Upper lobe of right lung (tissue), 1 donor: ENCODE results near the gene TRPM2. TPM values are rescaled to one million over a fixed set of nuclear protein-coding genes. Genes with fewer than 3 reads are reported as not detected.
A peak's percentile ranks its signal among the peaks of the same experiment; 100 is the strongest.

Experiments used
- ATAC-seq: fragments of 200-7000 bp; cut with Tn5 transposase; one replicate; pipeline ENCODE4 v1.9.1; 2020; ENCODE audit warnings: mild to moderate bottlenecking, moderate library complexity
- DNase-seq: peaks from one replicate; pipeline ENCODE4 v3.0.0-alpha.2; 2020
- H3K27ac ChIP-seq: fragments of 200-600 bp; one replicate; pipeline ENCODE4 v1.8.0; 2022
- H3K27me3 ChIP-seq: fragments of 200-600 bp; one replicate; pipeline ENCODE4 v1.8.0; 2022; ENCODE audit warnings: mild to moderate bottlenecking
- H3K36me3 ChIP-seq: fragments of 200-600 bp; one replicate; pipeline ENCODE4 v1.8.0; 2022
- H3K4me1 ChIP-seq: fragments of 200-600 bp; one replicate; pipeline ENCODE4 v1.8.0; 2022
- H3K4me3 ChIP-seq: fragments of 200-600 bp; one replicate; pipeline ENCODE4 v1.8.0; 2022; ENCODE audit warnings: mild to moderate bottlenecking
- H3K9me3 ChIP-seq: fragments of 200-600 bp; one replicate; pipeline ENCODE4 v1.8.0; 2022
- CTCF ChIP-seq: fragments of 200-600 bp; IDR thresholded peaks from one replicate; pipeline ENCODE4 v1.8.0; 2022; ENCODE audit warnings: antibody characterized with exemption
- intact Hi-C: fragments of 100-400 bp; cut with DNase I; formaldehyde crosslinking; loops from one replicate; pipeline ENCODE4 v1.11.0; 2022
- total RNA-seq: library from RNA; stranded (reverse); fragmentation: NEBNext Ultra II Directional; extraction: Animal tissue kit (Norgen Biotek cat#: 25700); gene quantifications from one replicate; pipeline ENCODE4 v1.2.1, GENCODE V29; 2021
- donor health status: DM: no; HTN: yes; CAD: no; lungs with severe emphysema.

TRPM2 gene
- total RNA-seq, 1 donor from 2014 or later, result 10.0 TPM

GRCh38 chr21:44484498-44485253, 131.3 kb downstream of the TRPM2 start:
- Histone ChIP-seq H3K27ac (no peak overlapping the region), H3K36me3 (no peaks in the 10 kb centered on the region), H3K4me1 (no peaks in the 10 kb centered on the region), H3K27me3 (no peaks in the 10 kb centered on the region), H3K4me3 (no peak overlapping the region), H3K9me3 (no peaks in the 10 kb centered on the region)
- TF ChIP-seq CTCF, result no peak
- DNase-seq, result no peak
- ATAC-seq, result no peak
- intact Hi-C loops, result no loop called here

GRCh38 chr21:44485254-44485793, 131.9 kb downstream of the TRPM2 start:
- peak overlapping the region; percentile 25 for H3K4me3 ChIP-seq
- no peak overlapping the region for H3K27ac ChIP-seq

DNA sequence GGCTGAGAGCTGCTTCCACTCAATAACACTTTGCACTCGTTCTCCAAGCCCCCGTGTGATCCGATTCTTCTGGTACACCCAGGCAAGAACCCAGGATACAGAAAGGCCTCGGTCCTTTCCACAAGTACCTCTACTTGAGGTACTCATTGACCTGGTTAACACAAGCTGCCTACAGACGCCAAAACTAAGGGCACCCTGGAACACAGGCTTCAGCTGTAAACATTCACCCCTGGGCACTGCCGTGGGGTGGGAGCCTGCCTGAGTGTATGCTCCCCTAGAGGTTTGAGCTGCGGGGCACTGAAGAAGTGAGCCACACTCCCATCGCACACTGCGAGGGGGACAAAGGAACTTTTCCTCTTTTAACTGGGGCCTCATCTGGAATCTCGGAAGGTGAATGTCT, 132.4 kb downstream of the TRPM2 start:
- DNase-seq (no peak), ATAC-seq (peak; percentile 71)
- Histone ChIP-seq H3K27ac (no peak overlapping the region), H3K4me3 (peak overlapping the region; percentile 25), H3K4me1 (no peaks in the 10 kb centered on the region), H3K27me3 (no peaks in the 10 kb centered on the region), H3K36me3 (no peaks in the 10 kb centered on the region), H3K9me3 (no peaks in the 10 kb centered on the region)
- TF ChIP-seq CTCF, result no peak
- intact Hi-C loops, result no loop called here

More at GRCh38 chr21:44485254-44485793, 131.9 kb downstream of the TRPM2 start:
- Histone ChIP-seq H3K27me3 (no peaks in the 10 kb centered on the region), H3K9me3 (no peaks in the 10 kb centered on the region), H3K4me1 (no peaks in the 10 kb centered on the region), H3K36me3 (no peaks in the 10 kb centered on the region)
- TF ChIP-seq CTCF, result no peak
- peak; percentile 85 for ATAC-seq
- intact Hi-C loops, result no loop called here
- no peak for DNase-seq

- Histone ChIP-seq H3K9me3 (no peaks in the 10 kb centered on the region), H3K4me1 (no peaks in the 10 kb centered on the region), H3K4me3 (peak overlapping the region; percentile 25), H3K36me3 (no peaks in the 10 kb centered on the region), H3K27ac (no peak overlapping the region), H3K27me3 (no peaks in the 10 kb centered on the region)
- no peak for ATAC-seq
- intact Hi-C loops, result no loop called here
- no peak for TF ChIP-seq CTCF
- no peak for DNase-seq
These were observed 132.9 kb downstream of the TRPM2 start for GRCh38 chr21:44486302-44486701.

GRCh38 chr21:44487831-44488230, 134.4 kb downstream of the TRPM2 start:
- Histone ChIP-seq H3K27me3 (no peaks in the 10 kb centered on the region), H3K27ac (no peak overlapping the region), H3K36me3 (no peaks in the 10 kb centered on the region), H3K9me3 (peaks cover 5% of the 10 kb centered on the region), H3K4me1 (no peaks in the 10 kb centered on the region), H3K4me3 (no peak overlapping the region)
- DNase-seq, result no peak
- no peak for ATAC-seq
- peak; percentile 40 for TF ChIP-seq CTCF
- intact Hi-C loops, result no loop called here
